Suprapubic skin (tissue), 4 donors: ENCODE measurements around the gene HDAC7. TPM values are rescaled to one million over a fixed set of nuclear protein-coding genes. Genes with fewer than 3 reads are reported as not detected.

Source experiments
- DNase-seq, 2 donors: peaks; one replicate each; pipeline ENCODE4 v3.0.0-alpha.2; 2019; ENCODE audit warnings: low spot score in 2 of 2
- H3K27ac ChIP-seq: fragments of 200-600 bp; sonication (generic); one replicate; pipeline ENCODE4 v1.5.1; 2019
- H3K27me3 ChIP-seq: fragments of 200-600 bp; sonication (generic); one replicate; pipeline ENCODE4 v1.5.1; 2019
- H3K36me3 ChIP-seq: fragments of 200-600 bp; sonication (generic); one replicate; pipeline ENCODE4 v1.5.1; 2019
- H3K4me1 ChIP-seq: fragments of 200-600 bp; sonication (generic); one replicate; pipeline ENCODE4 v1.5.1; 2019
- H3K4me3 ChIP-seq: fragments of 200-600 bp; sonication (generic); one replicate; pipeline ENCODE4 v1.5.1; 2019; ENCODE audit warnings: mild to moderate bottlenecking
- H3K9me3 ChIP-seq: fragments of 200-600 bp; sonication (generic); one replicate; pipeline ENCODE4 v1.5.1; 2019
- CTCF ChIP-seq, 2 donors: fragments of 200-600 bp in 1 of 2; fragments of 450-650 bp in 1 of 2; sonication (generic) in 1 of 2; IDR thresholded peaks; one replicate each; pipeline ENCODE4 v1.5.1; 2016 to 2019; ENCODE audit warnings: antibody characterized with exemption in 2 of 2, mild to moderate bottlenecking in 1 of 2, moderate library complexity in 1 of 2
- EP300 ChIP-seq: sonication (generic); formaldehyde crosslinking; IDR thresholded peaks from one replicate; pipeline ENCODE4 v1.6.1; 2017; ENCODE audit warnings: antibody characterized with exemption
- POLR2A ChIP-seq, 2 donors: fragments of 450-650 bp; IDR thresholded peaks; one replicate each; pipeline ENCODE4 v1.6.1; 2017; ENCODE audit warnings: antibody characterized with exemption in 2 of 2, mild to moderate bottlenecking in 2 of 2, moderate library complexity in 2 of 2
- POLR2AphosphoS5 ChIP-seq, 3 donors: sonication (generic); formaldehyde crosslinking; IDR thresholded peaks; one replicate each; pipeline ENCODE4 v1.6.1; 2017; ENCODE audit warnings: antibody characterized with exemption in 3 of 3
- WGBS: methylation state at CpG from one replicate; pipeline ENCODE4 v1.1.5; 2018; 5-methylcytosine and 5-hydroxymethylcytosine counted together
- total RNA-seq, 4 donors: library from RNA; depleted of rRNA; stranded (reverse); fragments of >200 nt; gene quantifications; one replicate each; pipeline ENCODE4 v1.1.0, GENCODE V29; 2016

Gene HDAC7
- total RNA-seq, 4 donors from 2014 or later, result 47.9 to 152 (median 76.2) TPM

GRCh38 chr12:47734725-47735480 lies 84.8 kb downstream of the HDAC7 start:
- Histone ChIP-seq H3K9me3 (no peaks in the 10 kb centered on the region), H3K4me1 (peaks cover 79% of the 10 kb centered on the region), H3K27me3 (no peaks in the 10 kb centered on the region), H3K36me3 (no peaks in the 10 kb centered on the region), H3K4me3 (no peak overlapping the region), H3K27ac (no peak overlapping the region)
- DNase-seq, result no peak
- TF ChIP-seq POLR2A (IDR thresholded peaks at IDR 0.05), result no peak
- no peak for TF ChIP-seq EP300
- no peak for TF ChIP-seq CTCF (IDR thresholded peaks at IDR 0.05)
- TF ChIP-seq POLR2AphosphoS5 (IDR thresholded peaks at IDR 0.05), result no peak
- 74% methylated on average over 12 of the region's 12 CpGs for whole genome bisulfite sequencing

- 43% methylated on average over 4 of the region's 4 CpGs for WGBS
- Histone ChIP-seq H3K27ac (no peak overlapping the region), H3K27me3 (no peaks in the 10 kb centered on the region), H3K9me3 (no peaks in the 10 kb centered on the region), H3K4me3 (no peak overlapping the region), H3K36me3 (no peaks in the 10 kb centered on the region), H3K4me1 (peaks cover 73% of the 10 kb centered on the region)
- TF ChIP-seq CTCF (IDR thresholded peaks at IDR 0.05) (no peak), EP300 (no peak), POLR2A (IDR thresholded peaks at IDR 0.05) (no peak), POLR2AphosphoS5 (IDR thresholded peaks at IDR 0.05) (no peak)
- DNase-seq, result no peak
These were observed 86.6 kb downstream of the HDAC7 start for GRCh38 chr12:47733142-47733541.

Other genes with a start within 250 kb of the HDAC7 start
- gene RPAP3, start 113.9 kb downstream of the HDAC7 start, total RNA-seq, result 10 to 100 TPM; 11.7 to 25.5 (median 19.4) TPM
- 10 to 100 TPM in 3 of 4 donors, 1 to 10 TPM in 1; 3.5 to 36.1 (median 20.8) TPM for gene ENDOU, start 94.4 kb downstream of the HDAC7 start, total RNA-seq
- gene RAPGEF3, start 61.0 kb downstream of the HDAC7 start, total RNA-seq, result 10 to 100 TPM in 3 of 4 donors, 1 to 10 TPM in 1; 9.3 to 48.9 (median 20.0) TPM
- 10 to 100 TPM; 38.2 to 53.6 (median 44.7) TPM for gene SLC48A1, start 46.7 kb downstream of the HDAC7 start, total RNA-seq
- gene VDR, start 85.1 kb upstream of the HDAC7 start, total RNA-seq, result 10 to 100 TPM; 36.7 to 47.9 (median 41.2) TPM
- gene TMEM106C, start 143.7 kb upstream of the HDAC7 start, total RNA-seq, result 10 to 100 TPM; 36.8 to 52.9 (median 46.5) TPM
- gene COL2A1, start 184.6 kb upstream of the HDAC7 start, total RNA-seq, result not detected